ENCODE data around the gene EMP1. TPM values are rescaled to one million over a fixed set of nuclear protein-coding genes. Genes with fewer than 3 reads are reported as not detected.

EMP1 gene
- total RNA-seq, 1 experiment from 2014 or later, result 7.8 TPM

DNA sequence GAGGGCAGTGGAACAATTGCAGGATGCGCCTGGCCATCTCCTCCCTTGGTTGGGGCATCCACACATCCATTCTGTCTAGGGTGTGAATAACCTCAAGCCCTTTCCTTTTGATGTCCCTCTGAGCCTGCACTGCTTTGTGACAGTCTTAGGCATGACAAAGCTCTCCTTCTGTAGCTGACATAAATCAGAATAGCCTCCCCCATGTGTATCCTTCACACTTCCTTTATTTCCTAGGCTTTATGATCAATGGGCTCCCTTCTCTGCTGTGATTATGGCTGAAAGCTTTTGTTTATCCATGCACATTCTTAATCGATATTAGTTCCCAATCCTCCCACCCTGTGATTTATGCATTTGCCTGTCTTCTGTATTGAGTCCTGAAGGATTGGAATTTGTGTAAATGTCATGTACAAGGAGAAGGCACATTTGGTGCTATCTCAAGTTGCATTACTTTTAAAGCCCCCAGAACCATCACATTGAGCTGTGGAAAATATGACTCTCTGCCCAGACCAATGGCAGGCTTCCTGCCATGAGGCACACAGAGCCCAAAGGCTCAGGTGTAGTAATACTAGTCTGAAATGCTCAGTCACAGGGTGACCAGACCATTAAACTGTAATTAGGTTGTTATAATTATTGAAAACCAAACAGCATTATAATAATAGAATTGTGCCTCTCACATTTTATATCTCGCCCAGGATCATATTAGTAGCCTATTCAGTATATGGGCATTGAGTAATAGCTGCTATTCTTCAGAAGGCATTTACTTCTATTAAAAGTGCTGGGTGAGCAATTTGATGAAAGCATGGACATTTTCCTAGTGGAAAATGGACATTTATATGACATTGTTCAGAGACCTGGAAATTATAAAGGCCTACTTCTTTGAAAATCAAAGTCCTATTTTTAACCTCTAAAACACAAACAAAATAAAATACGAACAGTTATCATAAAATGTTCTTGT is 14.0 kb downstream of the EMP1 start:
- in situ Hi-C loops (cut with HindIII; ENCODE audit: low pct_unique_long_range_greater_than_20kb, low sequenced_read_pairs), result no loop called here

DNA sequence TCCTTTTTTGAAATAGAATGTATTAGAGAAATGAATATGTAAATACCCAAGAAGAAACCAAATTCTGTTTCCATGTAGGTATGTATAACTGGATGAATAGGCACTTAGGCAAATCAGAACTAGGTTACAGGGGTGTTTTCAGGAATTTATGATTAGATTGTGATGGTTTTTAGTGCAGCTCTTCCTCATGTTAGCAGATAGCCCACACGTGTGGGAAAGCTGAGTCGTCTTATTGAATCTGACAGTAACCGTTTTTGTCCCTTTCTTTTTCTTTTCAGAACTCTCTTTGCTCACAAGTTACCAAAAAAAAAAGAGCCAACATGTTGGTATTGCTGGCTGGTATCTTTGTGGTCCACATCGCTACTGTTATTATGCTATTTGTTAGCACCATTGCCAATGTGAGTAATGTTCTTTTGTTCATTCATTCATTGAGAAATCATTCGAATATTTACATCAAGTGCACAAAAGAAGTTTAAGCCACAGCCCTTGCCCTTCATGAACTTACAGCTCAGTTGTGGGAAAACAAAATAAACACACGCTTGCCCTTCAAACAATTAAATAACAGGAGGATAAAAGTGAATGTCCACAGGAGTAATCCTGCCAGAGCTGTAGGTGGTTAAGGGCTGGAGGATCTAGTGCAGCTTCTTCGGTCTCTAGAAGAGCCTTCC is 14.8 kb downstream of the EMP1 start:
- DNase-seq (ENCODE audit: low read depth), result no peak
- in situ Hi-C loops (cut with HindIII; ENCODE audit: low pct_unique_long_range_greater_than_20kb, low sequenced_read_pairs), result no loop called here

More for the DNA sequence above, 14.0 kb downstream of the EMP1 start:
- no peak for DNase-seq (ENCODE audit: low read depth)

DNA sequence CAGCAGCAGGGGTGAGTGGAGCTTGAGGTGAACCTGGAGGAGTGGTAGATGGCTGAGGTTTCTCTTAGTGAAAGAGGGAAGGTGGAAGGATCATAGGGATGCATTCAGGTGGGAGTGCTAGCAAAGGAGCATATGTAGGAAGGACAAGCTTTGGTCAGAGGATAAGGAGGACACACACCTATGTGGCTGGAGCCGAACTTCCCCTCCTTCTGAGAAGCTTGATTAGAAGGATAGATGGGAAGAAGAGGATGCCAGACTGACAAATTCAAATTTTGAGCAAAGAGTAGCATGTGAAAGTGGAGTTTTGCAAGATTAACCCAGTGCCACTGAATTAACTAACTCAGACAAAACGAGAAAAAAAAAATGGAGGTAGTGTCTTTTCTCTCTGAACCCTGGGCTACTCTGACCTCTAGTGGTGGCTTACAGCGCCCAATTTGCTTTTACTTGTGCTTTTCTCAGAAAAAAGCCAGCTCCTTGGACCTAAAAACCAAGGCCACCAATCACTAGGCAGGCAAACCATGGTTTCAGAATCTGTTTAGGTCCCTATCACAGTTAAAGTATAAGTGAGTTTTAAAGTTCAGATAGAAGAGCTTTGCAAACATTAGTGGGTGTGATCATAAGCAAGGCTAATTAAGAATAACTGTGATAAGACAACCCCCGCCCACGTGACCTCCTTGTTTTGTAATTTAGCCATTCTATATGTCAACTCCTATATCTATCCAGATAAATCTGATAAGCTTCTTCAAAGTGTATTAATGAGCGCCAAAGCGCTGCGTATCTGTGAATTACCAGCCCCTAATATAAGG is 15.5 kb downstream of the EMP1 start:
- DNase-seq (ENCODE audit: low read depth), result peak; percentile 72
- in situ Hi-C loops (cut with HindIII; ENCODE audit: low pct_unique_long_range_greater_than_20kb, low sequenced_read_pairs), result no loop called here

DNA sequence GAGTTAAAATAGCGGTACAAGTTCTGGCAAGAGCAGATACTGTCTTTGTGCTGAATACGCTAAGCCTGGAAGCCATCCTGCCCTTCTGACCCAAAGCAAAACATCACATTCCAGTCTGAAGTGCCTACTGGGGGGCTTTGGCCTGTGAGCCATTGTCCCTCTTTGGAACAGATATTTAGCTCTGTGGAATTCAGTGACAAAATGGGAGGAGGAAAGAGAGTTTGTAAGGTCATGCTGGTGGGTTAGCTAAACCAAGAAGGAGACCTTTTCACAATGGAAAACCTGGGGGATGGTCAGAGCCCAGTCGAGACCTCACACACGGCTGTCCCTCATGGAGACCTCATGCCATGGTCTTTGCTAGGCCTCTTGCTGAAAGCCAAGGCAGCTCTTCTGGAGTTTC is 18.5 kb downstream of the EMP1 start:
- in situ Hi-C loops (cut with HindIII; ENCODE audit: low pct_unique_long_range_greater_than_20kb, low sequenced_read_pairs), result no loop called here
- no peak for DNase-seq (ENCODE audit: low read depth)

DNA sequence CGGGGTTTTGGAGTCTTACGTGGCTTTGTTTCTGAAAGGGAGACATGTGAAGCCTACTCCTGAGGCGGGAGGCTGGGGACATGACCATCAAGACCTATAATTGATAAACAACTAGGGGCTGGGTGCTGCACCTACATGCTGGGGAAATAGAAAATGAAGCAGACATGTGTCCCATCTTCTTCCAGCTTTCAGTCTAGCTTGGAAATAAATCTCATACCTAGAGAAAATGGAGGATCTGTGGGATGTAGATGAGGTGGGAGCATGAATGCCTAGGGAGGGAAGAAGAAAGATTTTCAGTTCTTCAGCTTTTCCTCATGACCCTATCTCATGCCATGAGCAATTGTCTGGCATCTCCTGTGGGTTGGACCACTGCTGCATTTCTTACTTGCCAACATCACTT is 22.1 kb downstream of the EMP1 start:
- in situ Hi-C loops (cut with HindIII; ENCODE audit: low pct_unique_long_range_greater_than_20kb, low sequenced_read_pairs), result no loop called here
- DNase-seq (ENCODE audit: low read depth), result no peak

DNA sequence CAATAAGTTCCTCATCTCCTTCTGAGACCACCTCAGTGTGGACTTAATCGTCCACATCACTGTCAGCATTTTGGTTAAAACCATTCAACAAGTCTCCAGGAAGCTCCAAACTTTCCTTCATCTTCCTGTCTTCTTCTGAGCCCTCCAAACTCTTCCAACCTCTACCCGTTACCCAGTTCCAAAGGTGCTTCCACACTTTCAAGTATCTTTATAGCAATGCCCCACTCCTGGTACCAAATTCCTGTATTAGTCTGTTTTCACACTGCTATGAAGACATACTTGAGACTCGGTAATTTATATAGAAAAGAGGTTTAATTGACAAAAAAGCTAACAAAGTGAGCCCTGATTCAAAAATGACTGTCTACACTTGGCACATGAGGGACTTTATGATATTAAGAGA is 22.8 kb downstream of the EMP1 start:
- in situ Hi-C loops (cut with HindIII; ENCODE audit: low pct_unique_long_range_greater_than_20kb, low sequenced_read_pairs), result no loop called here
- no peak for DNase-seq (ENCODE audit: low read depth)

DNA sequence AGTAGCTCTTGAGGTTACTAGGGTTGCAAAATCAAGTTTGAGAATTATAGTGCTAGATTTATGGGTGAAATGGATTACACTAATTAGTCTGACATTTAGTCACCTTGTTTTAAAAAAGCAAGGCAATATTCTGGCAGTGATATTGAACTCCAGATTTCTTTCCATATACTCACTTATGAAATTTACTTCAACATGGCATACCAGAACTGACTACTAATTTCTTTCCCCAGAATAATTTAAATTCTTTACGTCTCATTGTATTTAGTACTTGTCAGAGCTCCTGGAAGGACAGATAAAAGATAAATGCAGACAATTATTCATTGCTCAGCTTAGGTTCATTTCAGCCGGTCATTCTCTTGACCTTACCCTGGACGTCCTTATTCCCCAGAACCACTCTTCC is 24.3 kb downstream of the EMP1 start:
- in situ Hi-C loops (cut with HindIII; ENCODE audit: low pct_unique_long_range_greater_than_20kb, low sequenced_read_pairs), result no loop called here
- DNase-seq (ENCODE audit: low read depth), result no peak

DNA sequence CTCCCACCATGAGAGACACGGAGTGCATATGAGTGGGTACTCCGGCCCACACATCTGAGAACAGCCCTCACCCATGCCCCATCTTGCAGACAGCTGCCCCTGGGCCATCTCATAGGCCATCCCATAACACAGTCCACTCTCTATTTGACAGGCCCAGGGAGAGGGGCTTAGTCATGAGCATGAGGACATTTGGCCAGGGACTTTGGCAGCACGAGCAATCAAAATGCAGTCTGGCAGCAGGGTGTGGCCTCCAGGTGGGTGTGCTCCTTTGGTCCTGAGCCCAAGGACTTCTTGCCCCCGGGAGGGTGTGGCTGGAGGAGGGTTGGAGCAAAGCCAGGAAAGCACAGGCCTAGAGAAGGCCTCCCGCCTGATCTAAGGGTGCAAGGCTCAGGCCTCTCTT is 25.6 kb downstream of the EMP1 start:
- in situ Hi-C loops (cut with HindIII; ENCODE audit: low pct_unique_long_range_greater_than_20kb, low sequenced_read_pairs), result no loop called here
- no peak for DNase-seq (ENCODE audit: low read depth)

DNA sequence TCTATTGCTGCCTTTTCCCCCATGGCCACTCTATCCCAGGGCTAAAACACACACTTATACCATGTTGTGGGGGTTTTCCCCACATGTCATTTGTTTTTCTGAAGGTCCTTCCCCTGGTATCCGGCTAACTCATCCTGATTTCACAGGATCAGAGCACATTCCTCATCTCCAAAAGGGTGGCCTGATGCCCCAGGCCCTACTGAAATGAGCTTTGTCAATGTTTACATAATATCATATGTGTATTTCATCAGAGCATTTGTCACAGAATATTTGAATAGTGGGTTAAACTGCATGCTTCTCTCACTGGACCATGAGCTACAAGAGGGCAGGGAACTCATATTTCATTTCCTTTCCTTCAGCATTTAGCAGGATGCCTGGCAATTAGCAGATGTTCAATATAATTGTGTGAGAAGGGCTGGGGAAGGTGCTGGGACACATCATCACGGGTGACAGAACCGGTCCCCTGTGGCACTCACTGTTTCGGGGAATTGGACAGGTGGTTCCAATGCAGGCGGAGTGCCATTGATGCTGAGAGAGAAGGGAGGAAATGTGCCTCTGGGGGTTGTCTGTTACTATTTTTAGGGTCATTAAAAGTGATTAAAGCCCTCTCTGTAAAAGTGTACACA is 26.8 kb downstream of the EMP1 start:
- in situ Hi-C loops (cut with HindIII; ENCODE audit: low pct_unique_long_range_greater_than_20kb, low sequenced_read_pairs), result no loop called here
- DNase-seq (ENCODE audit: low read depth), result peak; percentile 71

DNA sequence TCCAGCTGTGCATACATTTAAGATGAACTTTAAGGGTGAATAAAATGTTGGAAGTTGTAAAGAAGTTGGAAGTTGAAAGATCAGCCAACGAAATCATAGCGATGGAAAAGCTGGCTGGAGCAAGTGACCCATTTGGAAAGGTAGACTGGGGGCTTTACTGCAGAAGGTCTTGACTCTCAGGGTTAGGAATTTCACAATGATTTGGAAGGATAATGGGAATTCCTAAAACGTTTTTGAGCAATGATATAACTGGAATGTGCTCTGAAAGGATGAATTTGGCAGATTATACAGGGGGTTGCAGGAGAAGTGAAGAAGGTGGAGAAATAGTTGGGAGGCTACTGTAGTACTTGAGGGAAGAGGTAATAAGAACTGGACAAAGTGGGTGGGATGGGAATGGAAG is 27.4 kb downstream of the EMP1 start:
- in situ Hi-C loops (cut with HindIII; ENCODE audit: low pct_unique_long_range_greater_than_20kb, low sequenced_read_pairs), result no loop called here
- DNase-seq (ENCODE audit: low read depth), result no peak

DNA sequence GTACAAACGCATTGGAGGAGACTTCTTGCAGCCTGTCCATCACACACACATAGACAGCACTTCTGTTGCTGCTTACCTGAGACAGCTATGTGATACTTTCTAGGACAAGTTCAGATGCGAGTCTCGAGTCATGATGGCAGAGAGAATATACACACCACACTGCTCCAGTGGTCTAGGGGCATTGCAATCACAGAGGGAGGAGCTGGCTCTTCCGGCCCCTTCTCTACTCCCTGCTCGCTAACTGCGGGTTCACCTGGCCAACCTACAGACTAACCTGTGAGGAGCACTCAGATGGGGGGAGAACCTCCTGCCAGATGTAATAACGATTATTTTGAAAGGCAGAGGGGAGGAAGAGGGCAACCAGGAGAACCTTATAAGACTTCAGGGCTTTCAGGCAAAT is 30.7 kb downstream of the EMP1 start:
- DNase-seq (ENCODE audit: low read depth), result no peak
- in situ Hi-C loops (cut with HindIII; ENCODE audit: low pct_unique_long_range_greater_than_20kb, low sequenced_read_pairs), result no loop called here

DNA sequence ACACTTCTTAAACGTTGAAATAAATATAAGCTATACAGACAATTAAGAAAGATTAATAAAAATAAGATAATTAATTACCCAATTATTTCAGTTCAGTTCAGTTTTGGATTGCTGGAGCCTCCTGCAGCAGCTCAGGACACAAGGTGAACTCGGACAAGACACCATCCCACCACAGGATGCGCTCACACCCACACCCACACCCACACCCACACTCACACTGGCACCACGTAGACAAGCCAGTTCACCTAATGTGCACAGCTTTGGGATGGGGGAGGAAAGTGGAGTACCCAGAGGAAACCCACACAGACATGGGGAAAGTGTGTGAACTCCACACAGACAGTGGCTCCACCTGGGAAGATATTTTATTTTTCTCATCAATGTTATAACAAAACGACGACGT is 32.1 kb downstream of the EMP1 start:
- in situ Hi-C loops (cut with HindIII; ENCODE audit: low pct_unique_long_range_greater_than_20kb, low sequenced_read_pairs), result no loop called here
- DNase-seq (ENCODE audit: low read depth), result no peak

DNA sequence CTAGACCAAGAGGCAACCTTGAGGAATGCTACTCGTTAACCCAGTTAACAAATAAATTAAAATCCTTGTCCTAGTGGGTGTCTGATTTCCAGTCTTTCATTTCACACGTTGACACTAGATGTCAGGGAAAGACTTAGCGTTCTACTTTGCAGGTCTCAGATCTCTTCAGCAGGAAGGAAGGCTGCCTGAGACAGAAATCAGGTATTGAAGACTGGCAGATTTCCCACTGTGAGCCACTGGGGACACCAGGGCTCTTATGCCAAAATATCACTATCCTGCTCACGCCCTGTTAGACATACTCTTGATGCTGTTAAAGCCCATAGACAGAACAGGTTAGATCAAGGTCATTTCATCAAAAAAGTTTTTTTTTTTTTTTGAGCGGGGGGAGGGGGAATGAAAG is 33.0 kb downstream of the EMP1 start:
- in situ Hi-C loops (cut with HindIII; ENCODE audit: low pct_unique_long_range_greater_than_20kb, low sequenced_read_pairs), result no loop called here
- no peak for DNase-seq (ENCODE audit: low read depth)

DNA sequence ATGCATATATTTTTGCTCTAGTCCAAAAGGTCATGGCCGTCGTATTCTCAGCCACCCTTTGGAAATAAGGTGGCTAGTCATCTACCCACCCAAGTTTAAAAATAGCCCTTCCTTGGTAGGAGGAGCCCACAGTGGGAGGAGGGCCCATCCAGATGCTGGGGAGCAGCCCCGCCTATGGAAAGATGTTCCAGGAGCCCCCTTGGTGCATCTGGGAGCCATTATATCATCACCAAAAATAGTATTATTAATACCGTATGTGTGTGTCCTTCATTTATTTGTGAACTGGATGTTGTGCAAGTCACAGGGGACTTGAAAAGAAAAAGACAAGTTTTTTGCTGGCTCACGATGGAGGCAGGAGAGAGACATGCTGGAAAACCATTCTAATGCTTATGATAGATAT is 34.0 kb downstream of the EMP1 start:
- DNase-seq (ENCODE audit: low read depth), result no peak
- in situ Hi-C loops (cut with HindIII; ENCODE audit: low pct_unique_long_range_greater_than_20kb, low sequenced_read_pairs), result no loop called here

DNA sequence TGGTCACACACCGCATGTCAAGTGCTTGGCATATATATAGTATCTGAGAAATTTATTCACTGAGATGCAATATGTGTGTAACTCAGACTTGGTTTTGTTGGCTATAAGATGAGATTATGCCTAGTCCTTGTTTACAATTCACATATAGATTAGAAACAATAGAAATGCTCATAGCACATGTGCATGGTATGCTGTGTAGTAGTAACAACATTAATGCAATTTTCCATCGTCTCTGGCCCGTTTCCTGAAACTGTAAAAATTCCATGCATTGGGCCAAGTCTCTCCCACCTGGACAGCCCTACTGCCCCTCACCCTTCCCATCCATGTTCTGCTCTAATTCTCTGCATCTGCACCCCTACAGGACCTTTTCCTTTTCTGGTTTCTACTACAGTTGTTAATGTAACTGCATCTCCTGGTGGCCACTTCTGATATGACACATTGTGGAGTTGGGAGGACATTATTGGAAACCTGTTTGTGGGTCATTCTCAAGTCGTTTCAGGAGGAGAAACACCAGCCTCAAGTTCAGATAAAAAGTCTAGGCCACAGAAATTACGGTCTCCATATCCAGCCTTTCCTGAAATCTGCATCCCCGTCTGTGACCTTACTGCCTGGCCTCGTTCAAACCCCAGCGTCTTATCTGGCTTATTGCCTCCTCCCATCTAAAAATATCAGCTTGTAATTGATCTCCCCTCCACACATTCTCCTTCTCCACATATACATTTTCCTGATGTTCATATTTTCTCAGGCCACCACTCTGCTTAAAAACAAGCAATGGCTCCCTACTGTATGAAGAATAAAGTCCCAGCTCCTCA is 37.5 kb downstream of the EMP1 start:
- in situ Hi-C loops (cut with HindIII; ENCODE audit: low pct_unique_long_range_greater_than_20kb, low sequenced_read_pairs), result no loop called here
- DNase-seq (ENCODE audit: low read depth), result peak; percentile 39

DNA sequence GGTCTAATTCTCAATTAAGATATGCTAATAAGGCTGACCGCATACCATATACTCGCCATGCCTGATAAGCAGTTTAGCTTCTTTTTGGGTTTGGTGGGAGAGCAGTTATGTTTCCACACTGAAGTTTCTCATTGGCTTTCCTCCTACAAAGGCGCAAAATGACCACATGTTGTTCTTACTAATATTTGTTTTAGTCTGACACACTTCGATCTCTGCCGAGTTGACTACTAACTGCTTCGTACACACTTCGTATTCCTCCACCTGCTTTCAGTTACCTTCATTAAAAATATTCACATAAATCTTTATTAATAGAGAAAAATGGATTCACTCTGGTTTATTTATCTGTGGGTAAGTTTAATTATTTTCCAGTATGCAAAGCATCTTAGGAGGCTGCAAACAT is 41.7 kb downstream of the EMP1 start:
- no peak for DNase-seq (ENCODE audit: low read depth)
- in situ Hi-C loops (cut with HindIII; ENCODE audit: low pct_unique_long_range_greater_than_20kb, low sequenced_read_pairs), result no loop called here

DNA sequence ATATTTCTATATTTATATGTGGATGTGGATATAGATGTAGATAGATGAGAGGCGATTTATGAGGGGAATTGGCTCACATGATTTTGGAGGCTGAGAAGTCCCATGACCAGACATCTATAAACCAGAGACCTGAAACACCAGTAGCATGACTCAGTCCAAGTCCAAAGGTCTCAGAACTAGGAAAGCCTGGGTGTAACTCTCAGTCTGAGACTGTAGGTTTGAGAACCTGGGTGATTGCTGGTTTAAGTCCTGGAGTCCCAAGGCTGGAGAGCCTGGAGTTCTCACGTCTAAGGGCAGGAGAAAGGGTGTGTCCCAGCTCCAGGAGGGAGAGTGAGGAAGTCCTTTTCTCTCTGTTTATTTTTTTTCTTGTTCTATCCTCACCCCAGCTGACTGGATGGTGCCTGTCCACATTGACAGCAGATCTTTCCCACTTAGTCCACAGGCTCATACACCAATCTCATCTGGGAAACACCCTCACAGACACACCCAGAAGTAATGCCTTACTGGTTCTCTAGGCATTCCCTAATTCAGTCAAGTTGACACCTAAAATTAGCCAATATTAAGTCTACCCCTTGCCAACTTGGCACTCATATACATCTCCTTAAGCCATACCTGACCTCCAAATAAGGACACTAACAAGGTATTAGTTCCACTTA is 45.4 kb downstream of the EMP1 start:
- peak; percentile 31 for DNase-seq (ENCODE audit: low read depth)
- in situ Hi-C loops (cut with HindIII; ENCODE audit: low pct_unique_long_range_greater_than_20kb, low sequenced_read_pairs), result no loop called here

Data from Caki2 (cell line).